H1 (cell line): ENCODE data around the gene GRAMD4. TPM values are rescaled to one million over a fixed set of nuclear protein-coding genes. Genes with fewer than 3 reads are reported as not detected.

ENCODE experiments used
- CEBPB ChIP-seq: IDR thresholded peaks from 2 replicates; pipeline ENCODE4 v1.6.1; 2012; ENCODE audit warnings: low read depth, low read length
- CTBP2 ChIP-seq: IDR thresholded peaks from 2 replicates; pipeline ENCODE4 v1.7.0; 2011; ENCODE audit warnings: borderline replicate concordance, mild to moderate bottlenecking, moderate library complexity, mixed read lengths, low read length; ENCODE audit not compliant: insufficient read depth, insufficient read length
- RNF2 ChIP-seq: fragments of 200-900, 300-1000 bp; sonication (generic); IDR thresholded peaks from 2 replicates; pipeline ENCODE4 v1.7.1; 2016; ENCODE audit warnings: borderline replicate concordance, low read depth, mild to moderate bottlenecking, antibody characterized with exemption, low read length; ENCODE audit not compliant: poor library complexity, severe bottlenecking; ENCODE audit errors: missing control alignments
- SP1 ChIP-seq: IDR thresholded peaks from 2 replicates; pipeline ENCODE4 v1.6.1; 2011; ENCODE audit warnings: low read depth, low read length
- polyA plus RNA-seq, 7 experiments: library from polyadenylated mRNA; depleted of rRNA in 3 of 7; stranded (reverse) in 5 of 7; unstranded in 2 of 7; fragments of >200 nt in 5 of 7; fragments of 200-250 nt in 2 of 7; gene quantifications; 1 replicate in 5 of 7; 2 replicates in 1 of 7; 4 replicates in 1 of 7; pipeline versions ENCODE4 v1.2.1 to v1.2.3, GENCODE V29; 2011 to 2013; ENCODE audit warnings: missing spikeins in 2 of 7, mixed read lengths in 2 of 7
- total RNA-seq: library from RNA; stranded (reverse); fragmentation: NEBNext Ultra II Directional; extraction: Animal tissue kit (Norgen Biotek cat#: 25700); gene quantifications from 2 replicates; pipeline ENCODE4 v1.2.1, GENCODE V29; 2021

Gene GRAMD4
- total and polyA plus RNA-seq, 2 of the 8 experiments (the other 6 are each of a cell fraction or from before 2014, with no cell fraction given) = 7.9 to 25.6 TPM

DNA sequence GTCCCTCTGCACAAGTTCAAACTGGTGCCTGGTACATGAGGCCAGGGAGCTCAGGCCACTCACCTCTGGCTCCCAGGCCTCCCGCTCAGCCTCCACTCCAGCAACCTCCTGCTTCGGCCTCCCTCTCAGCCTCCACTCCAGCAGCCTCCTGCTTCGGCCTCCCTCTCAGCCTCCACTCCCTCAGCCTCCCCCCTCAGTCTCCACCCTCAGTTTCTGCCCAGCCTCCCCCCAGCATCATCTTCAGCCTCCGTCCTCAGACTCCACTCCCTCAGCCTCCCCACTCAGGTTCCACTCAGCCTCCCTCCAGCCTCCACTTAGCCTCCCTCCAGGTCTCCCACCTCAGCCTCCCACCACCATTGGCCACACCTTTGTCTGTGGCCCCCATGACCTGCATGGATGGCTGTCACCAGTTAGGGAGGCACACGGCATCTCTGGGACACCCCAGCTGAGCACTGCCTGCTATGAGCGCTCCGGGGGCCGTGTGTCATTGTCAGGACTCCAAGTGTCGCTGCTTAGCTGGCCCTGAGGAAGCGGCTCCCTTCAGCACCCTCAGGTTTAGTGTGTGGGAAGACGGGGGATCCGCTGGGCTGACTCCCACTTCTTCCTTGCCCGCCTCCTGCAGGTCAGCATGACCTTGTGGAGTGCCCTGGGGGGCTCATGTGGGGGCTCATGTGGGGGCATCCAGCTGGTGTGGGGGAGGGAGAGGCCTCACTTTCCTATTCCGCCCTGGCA lies 39.0 kb downstream of the GRAMD4 start (continued):
- TF ChIP-seq CTBP2 = no peak
- no peak for TF ChIP-seq CEBPB
- TF ChIP-seq SP1 = no peak
- TF ChIP-seq RNF2 = no peak
